ENCODE data around the gene DHH. TPM values are rescaled to one million over a fixed set of nuclear protein-coding genes. Genes with fewer than 3 reads are reported as not detected.

The DHH gene
- total and polyA plus RNA-seq, 10 of the 15 experiments (the other 5 are each of a cell fraction or from before 2014, with no cell fraction given): 0.01 TPM; not detected in 9

GRCh38 chr12:49086116-49086515 is 8.5 kb downstream of the DHH start (continued):
- TF ChIP-seq, protein P1, sequence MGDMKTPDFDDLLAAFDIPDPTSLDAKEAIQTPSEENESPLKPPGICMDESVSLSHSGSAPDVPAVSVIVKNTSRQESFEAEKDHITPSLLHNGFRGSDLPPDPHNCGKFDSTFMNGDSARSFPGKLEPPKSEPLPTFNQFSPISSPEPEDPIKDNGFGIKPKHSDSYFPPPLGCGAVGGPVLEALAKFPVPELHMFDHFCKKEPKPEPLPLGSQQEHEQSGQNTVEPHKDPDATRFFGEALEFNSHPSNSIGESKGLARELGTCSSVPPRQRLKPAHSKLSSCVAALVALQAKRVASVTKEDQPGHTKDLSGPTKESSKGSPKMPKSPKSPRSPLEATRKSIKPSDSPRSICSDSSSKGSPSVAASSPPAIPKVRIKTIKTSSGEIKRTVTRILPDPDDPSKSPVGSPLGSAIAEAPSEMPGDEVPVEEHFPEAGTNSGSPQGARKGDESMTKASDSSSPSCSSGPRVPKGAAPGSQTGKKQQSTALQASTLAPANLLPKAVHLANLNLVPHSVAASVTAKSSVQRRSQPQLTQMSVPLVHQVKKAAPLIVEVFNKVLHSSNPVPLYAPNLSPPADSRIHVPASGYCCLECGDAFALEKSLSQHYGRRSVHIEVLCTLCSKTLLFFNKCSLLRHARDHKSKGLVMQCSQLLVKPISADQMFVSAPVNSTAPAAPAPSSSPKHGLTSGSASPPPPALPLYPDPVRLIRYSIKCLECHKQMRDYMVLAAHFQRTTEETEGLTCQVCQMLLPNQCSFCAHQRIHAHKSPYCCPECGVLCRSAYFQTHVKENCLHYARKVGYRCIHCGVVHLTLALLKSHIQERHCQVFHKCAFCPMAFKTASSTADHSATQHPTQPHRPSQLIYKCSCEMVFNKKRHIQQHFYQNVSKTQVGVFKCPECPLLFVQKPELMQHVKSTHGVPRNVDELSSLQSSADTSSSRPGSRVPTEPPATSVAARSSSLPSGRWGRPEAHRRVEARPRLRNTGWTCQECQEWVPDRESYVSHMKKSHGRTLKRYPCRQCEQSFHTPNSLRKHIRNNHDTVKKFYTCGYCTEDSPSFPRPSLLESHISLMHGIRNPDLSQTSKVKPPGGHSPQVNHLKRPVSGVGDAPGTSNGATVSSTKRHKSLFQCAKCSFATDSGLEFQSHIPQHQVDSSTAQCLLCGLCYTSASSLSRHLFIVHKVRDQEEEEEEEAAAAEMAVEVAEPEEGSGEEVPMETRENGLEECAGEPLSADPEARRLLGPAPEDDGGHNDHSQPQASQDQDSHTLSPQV (IDR thresholded peaks at IDR 0.05): no peak
- TF ChIP-seq ZZZ3 (IDR thresholded peaks at IDR 0.05; ENCODE audit: control insufficient read depth, insufficient read length, low read depth): no peak
- TF ChIP-seq, protein P2, sequence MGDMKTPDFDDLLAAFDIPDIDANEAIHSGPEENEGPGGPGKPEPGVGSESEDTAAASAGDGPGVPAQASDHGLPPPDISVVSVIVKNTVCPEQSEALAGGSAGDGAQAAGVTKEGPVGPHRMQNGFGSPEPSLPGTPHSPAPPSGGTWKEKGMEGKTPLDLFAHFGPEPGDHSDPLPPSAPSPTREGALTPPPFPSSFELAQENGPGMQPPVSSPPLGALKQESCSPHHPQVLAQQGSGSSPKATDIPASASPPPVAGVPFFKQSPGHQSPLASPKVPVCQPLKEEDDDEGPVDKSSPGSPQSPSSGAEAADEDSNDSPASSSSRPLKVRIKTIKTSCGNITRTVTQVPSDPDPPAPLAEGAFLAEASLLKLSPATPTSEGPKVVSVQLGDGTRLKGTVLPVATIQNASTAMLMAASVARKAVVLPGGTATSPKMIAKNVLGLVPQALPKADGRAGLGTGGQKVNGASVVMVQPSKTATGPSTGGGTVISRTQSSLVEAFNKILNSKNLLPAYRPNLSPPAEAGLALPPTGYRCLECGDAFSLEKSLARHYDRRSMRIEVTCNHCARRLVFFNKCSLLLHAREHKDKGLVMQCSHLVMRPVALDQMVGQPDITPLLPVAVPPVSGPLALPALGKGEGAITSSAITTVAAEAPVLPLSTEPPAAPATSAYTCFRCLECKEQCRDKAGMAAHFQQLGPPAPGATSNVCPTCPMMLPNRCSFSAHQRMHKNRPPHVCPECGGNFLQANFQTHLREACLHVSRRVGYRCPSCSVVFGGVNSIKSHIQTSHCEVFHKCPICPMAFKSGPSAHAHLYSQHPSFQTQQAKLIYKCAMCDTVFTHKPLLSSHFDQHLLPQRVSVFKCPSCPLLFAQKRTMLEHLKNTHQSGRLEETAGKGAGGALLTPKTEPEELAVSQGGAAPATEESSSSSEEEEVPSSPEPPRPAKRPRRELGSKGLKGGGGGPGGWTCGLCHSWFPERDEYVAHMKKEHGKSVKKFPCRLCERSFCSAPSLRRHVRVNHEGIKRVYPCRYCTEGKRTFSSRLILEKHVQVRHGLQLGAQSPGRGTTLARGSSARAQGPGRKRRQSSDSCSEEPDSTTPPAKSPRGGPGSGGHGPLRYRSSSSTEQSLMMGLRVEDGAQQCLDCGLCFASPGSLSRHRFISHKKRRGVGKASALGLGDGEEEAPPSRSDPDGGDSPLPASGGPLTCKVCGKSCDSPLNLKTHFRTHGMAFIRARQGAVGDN (IDR thresholded peaks at IDR 0.05): no peak
- TF ChIP-seq, protein P3, sequence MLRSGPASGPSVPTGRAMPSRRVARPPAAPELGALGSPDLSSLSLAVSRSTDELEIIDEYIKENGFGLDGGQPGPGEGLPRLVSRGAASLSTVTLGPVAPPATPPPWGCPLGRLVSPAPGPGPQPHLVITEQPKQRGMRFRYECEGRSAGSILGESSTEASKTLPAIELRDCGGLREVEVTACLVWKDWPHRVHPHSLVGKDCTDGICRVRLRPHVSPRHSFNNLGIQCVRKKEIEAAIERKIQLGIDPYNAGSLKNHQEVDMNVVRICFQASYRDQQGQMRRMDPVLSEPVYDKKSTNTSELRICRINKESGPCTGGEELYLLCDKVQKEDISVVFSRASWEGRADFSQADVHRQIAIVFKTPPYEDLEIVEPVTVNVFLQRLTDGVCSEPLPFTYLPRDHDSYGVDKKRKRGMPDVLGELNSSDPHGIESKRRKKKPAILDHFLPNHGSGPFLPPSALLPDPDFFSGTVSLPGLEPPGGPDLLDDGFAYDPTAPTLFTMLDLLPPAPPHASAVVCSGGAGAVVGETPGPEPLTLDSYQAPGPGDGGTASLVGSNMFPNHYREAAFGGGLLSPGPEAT (IDR thresholded peaks at IDR 0.05; ENCODE audit: low read depth): no peak
- no peak for TF ChIP-seq CHD1 (IDR thresholded peaks at IDR 0.05; ENCODE audit: low read depth, low read length)
- no peak for TF ChIP-seq SP1 (IDR thresholded peaks at IDR 0.05; ENCODE audit: low read depth, low read length)
- TF ChIP-seq SREBF1 (IDR thresholded peaks at IDR 0.05; ENCODE audit: low read length): no peak
- no peak for TF ChIP-seq RBBP5 (conservative IDR thresholded peaks at IDR 0.05)
- no peak for TF ChIP-seq ZNF24 (IDR thresholded peaks at IDR 0.05)
- no peak for TF ChIP-seq HDAC2 (IDR thresholded peaks at IDR 0.05)
- TF ChIP-seq MLLT1 (IDR thresholded peaks at IDR 0.05): no peak
- no peak for TF ChIP-seq USF2 (IDR thresholded peaks at IDR 0.05; ENCODE audit: borderline replicate concordance, low read depth, low read length)
- TF ChIP-seq HCFC1 (IDR thresholded peaks at IDR 0.05; ENCODE audit: low read length): no peak
- TF ChIP-seq, protein P4, sequence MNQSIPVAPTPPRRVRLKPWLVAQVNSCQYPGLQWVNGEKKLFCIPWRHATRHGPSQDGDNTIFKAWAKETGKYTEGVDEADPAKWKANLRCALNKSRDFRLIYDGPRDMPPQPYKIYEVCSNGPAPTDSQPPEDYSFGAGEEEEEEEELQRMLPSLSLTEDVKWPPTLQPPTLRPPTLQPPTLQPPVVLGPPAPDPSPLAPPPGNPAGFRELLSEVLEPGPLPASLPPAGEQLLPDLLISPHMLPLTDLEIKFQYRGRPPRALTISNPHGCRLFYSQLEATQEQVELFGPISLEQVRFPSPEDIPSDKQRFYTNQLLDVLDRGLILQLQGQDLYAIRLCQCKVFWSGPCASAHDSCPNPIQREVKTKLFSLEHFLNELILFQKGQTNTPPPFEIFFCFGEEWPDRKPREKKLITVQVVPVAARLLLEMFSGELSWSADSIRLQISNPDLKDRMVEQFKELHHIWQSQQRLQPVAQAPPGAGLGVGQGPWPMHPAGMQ (IDR thresholded peaks at IDR 0.05; ENCODE audit: borderline replicate concordance): no peak
